NOMO-1 (cell line): ENCODE results near the gene MZT2A.
"Not testable (repeated sequence)": the region's sequence is repeated elsewhere in the genome, so short reads cannot be mapped to it uniquely, and the experiment has no call there.

Experiments used
- DNase-seq, 2 experiments: peaks; one replicate each; lab custom pipeline; 2025; ENCODE audit not compliant: unreplicated experiment in 2 of 2; lab: John Stamatoyannopoulos, UW

The MZT2A gene

GRCh38 chr2:131521524-131521923, 29.3 kb upstream of the MZT2A start:
- DNase-seq, result not testable (repeated sequence)

DNA sequence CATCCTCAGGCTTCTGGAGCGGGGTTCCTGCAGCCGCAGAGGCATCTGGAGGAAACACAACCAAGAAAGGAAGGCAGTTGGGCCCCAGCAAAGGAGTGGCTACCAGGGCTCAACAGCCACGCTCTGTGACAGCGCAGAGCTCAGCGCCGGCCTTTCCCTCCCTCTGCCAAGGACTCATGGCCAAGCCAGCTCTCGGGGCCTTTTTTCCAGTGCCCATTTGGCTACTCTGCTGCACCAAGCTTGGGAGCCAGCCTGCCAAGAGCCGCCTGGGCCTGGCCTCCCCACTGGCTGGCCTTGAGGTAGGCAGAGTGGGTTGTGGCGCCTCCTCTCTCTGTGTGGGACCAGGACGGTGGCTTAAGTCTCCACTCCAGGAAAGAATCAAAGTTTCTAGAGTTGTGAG, 28.3 kb upstream of the MZT2A start:
- DNase-seq, result no peak

- not testable (repeated sequence) for DNase-seq
Observed at GRCh38 chr2:131519871-131520470, 27.8 kb upstream of the MZT2A start.

- no peak for DNase-seq
Observed at GRCh38 chr2:131519466-131519865, 27.3 kb upstream of the MZT2A start.

GRCh38 chr2:131518531-131518930, 26.3 kb upstream of the MZT2A start:
- not testable (repeated sequence) for DNase-seq

GRCh38 chr2:131517856-131518255, 25.7 kb upstream of the MZT2A start:
- DNase-seq, result not testable (repeated sequence)

DNA sequence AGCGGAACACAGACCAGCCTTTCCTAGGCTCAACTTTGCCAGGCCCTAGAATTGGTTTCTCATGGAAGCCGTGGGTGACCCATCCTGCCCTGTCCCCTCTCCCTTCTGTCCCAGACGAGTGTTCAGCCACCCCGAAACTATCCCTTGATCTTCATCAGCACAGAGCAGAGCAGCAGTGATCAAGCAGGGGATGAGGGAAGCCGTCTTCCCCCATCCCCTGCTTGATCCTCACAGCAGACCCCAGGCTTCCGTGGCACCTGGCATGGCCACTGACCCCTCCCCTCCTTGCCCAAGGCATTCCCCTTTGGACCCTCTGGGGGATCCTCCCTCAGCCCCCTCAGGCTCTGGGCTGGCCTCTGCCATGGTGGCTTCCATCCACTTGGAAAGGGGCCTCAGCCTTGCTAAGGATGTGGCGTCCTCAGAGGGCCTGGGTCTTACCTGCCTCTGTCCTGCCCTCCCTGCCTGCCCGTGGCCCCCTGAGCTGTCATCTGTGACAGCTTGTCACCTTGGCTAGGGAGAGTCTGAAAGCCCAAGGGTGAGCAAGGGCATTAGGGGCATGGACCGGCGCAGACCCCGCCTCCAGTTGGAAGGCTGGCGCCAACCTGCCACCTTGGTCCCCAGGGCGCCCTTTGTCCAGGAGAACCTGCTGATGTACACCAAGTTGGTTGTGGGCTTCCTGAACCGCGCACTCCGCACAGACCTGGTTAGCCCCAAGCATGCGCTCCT, 25.1 kb upstream of the MZT2A start:
- DNase-seq, result no peak

- DNase-seq, result not testable (repeated sequence)
Observed at GRCh38 chr2:131516621-131517020, 24.4 kb upstream of the MZT2A start.

- no peak for DNase-seq
Observed at GRCh38 chr2:131516011-131516410, 23.8 kb upstream of the MZT2A start.

DNA sequence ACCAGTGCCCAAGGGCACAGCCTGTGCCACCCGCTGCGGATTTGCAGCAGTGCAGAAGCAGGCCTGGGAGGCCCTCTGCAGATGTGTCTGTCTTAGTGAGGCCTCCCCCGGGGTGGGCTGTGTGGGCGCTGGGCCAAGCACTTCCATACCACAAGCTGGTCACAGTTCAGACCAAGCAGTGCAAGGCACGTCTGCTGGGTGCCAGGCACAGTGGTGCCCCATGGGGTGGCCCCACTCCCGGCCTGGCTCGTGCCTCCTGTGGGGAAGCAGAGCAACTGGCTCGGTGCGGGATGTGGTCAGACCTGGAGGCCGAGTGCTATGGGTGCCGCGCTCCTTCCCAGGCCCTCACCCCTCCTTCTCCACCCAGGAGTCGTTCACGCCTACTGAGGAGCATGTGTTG, 23.0 kb upstream of the MZT2A start:
- DNase-seq, result not testable (repeated sequence)

DNA sequence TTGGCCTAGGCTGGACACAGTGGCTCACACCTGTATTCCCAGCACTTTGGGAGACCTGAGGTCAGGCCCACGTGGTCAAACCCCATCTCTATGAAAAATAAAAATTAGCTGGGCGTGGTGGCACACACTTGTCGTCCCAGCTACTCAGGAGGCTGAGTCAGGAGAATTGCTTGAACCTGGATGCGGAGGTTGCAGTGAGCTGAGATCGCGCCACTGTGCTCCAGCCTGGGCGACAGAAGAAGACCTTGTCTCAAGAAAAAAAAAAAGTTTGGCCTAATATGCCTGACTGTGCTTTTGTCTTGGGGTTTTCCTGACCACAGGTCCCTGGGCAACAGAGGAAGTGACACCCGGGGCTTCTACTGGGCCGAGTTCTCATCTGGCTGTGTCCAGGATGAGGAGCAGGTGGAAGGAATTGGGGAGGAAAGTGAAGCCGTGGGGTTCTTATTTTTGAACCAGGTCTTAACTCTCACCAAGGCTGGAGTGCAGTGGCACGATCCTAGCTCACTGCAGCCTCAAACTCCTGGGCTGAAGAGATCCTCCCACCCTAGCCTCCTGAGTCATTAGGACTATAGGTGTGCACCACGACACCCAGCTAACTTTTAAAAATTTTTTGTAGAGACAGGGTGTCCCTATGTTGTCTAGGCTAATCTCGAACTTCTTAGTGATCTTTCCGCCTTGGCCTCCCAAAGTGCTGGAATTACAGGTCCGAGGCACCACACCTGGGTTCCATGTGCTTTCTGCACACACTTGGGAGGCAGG, 22.4 kb upstream of the MZT2A start:
- not testable (repeated sequence) for DNase-seq

GRCh38 chr2:131511969-131512870, 20.0 kb upstream of the MZT2A start:
- not testable (repeated sequence) for DNase-seq

DNA sequence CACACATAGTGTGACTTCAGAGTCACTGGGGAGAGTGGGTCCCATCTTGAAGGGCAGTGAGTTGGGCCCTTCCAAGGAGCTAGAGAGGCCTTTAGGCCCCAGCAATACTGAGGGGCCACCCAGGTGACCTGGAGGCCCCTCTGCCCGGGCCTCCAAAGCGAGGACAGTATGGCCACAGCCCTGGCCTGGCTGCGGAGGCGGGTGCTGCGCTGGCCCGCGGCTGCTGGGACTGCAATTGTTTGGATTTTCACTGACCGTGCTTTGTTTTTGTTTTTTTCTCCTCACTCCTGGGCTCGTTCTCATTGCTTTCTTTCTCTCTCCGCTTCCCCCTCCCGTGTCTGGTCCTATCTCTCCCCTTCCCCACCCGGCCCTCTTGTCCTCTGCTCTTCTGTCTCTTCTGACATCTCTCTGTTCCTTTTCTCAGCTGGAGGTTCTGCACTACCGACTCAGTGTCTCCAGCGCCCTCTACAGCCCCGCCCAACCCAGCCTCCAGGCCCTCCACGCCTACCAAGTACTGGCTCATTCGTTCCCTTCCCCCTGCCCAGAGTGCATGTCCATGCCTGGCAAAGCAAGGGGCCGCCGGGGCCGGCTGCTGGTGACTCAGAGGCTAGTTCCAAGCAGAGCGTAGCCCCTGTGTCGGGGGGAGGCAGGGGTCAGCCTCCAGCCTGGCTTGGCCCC, 19.2 kb upstream of the MZT2A start:
- DNase-seq, result not testable (repeated sequence)

- no peak for DNase-seq
Observed at GRCh38 chr2:131509615-131510014, 17.4 kb upstream of the MZT2A start.

GRCh38 chr2:131504082-131504750, 12.0 kb upstream of the MZT2A start:
- not testable (repeated sequence) for DNase-seq

DNA sequence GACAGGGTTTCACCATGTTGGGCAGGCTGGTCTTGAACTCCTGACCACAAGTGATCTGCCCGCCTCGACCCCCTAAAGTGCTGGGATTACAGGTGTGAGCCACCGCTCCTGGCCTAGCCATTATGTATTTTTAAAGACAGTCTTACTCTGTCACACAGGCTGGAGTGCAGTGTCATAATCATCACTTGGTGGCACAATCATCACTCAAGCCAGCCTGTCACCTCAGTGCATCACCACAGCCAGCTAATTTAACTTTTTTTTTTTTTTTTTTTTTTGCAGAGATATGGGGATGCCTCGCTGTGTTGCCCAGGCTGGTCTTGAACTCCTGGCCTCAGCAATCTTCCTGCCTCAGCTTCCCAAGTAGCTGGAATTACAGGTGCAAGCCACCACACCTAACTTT, 11.4 kb upstream of the MZT2A start:
- not testable (repeated sequence) for DNase-seq

DNA sequence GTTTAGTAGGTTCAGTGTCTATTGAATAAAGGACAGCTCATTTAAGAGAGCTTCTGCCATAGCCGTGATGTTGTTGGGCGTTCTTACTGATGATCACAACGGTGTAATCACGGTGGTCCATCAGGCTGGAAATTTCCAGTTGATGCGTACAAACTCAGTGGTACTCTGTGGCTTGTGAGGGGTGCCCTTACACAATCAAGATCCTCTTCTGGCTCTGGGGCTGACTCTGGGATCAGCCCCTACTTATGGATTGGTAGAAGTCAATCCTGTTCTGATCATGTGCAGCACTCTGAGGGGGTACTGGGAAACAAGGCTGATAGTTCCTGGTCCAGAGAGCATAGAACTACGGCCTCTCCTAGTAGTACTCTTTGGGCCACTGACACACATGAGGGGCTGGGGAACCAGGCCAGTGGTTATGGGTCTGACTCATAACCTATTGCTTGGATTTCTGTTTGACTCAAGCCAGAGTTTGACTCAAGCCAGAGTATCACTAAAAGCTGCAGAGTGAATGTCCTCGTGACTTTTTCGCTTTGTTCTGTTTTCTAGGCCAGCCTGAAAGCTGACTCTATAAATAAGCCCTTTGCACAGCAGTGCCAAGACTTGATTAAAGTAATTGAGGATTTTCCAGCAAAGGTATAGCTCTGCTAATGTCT, 6.2 kb upstream of the MZT2A start:
- not testable (repeated sequence) for DNase-seq

DNA sequence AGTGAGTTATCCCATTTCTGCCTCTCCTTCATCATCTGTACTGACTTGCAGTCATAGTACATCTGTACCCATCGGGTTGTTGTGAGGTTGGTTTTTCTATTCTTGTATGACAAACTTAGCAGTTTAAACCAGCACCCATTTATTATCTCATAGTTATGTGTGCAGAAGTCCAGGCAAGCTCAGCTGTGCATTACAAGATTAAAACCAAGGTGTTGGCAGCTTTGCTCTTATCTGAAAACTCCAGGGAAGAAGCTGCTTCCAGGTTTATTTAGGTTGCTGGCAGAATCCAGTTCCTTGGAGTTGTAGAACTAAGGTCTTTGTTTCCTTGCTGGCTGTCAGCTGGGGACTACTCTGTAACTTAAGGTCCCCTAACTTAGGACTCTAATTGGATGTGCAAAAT, 3.3 kb upstream of the MZT2A start:
- DNase-seq, result not testable (repeated sequence)
